Stomach (tissue), 4 donors: ENCODE measurements around the gene SMIM35.

Source experiments
- POLR2A ChIP-seq, 4 donors: fragments of 450-650 bp; IDR thresholded peaks; one replicate each; pipeline ENCODE4 v1.6.1; 2016; ENCODE audit warnings: antibody characterized with exemption in 4 of 4, control low read depth in 2 of 4, mild to moderate bottlenecking in 1 of 4, moderate library complexity in 1 of 4
- TF ChIP-seq, protein P1 (sequence below), 7 experiments: fragments of 450-650 bp in 4 of 7; fragments of 200-600 bp in 3 of 7; sonication (generic) in 3 of 7; IDR thresholded peaks; one replicate each; pipeline ENCODE4 v1.5.1; 2016 to 2019; ENCODE audit warnings: antibody characterized with exemption in 7 of 7, control low read depth in 2 of 7, mild to moderate bottlenecking in 1 of 7

DNA sequence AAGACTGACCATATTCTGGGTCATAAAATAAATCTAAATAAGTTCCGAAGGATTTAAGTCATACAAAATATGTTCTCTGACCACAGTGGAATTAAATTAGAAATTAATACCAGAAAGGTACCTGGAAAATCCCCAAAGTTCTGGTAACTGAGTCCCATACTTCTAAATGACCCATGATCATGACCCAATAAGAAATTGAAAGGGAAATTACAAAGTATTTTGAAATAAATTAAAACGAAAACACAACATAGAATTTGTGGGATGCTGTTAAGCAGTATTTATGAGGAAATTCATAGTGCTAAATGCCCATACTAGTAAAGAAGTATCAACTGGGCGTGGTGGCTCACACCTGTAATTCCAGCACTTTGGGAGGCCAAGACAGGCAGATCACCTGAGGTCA, 123.9 kb downstream of the SMIM35 start:
- TF ChIP-seq, protein P1, sequence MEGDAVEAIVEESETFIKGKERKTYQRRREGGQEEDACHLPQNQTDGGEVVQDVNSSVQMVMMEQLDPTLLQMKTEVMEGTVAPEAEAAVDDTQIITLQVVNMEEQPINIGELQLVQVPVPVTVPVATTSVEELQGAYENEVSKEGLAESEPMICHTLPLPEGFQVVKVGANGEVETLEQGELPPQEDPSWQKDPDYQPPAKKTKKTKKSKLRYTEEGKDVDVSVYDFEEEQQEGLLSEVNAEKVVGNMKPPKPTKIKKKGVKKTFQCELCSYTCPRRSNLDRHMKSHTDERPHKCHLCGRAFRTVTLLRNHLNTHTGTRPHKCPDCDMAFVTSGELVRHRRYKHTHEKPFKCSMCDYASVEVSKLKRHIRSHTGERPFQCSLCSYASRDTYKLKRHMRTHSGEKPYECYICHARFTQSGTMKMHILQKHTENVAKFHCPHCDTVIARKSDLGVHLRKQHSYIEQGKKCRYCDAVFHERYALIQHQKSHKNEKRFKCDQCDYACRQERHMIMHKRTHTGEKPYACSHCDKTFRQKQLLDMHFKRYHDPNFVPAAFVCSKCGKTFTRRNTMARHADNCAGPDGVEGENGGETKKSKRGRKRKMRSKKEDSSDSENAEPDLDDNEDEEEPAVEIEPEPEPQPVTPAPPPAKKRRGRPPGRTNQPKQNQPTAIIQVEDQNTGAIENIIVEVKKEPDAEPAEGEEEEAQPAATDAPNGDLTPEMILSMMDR (IDR thresholded peaks at IDR 0.05) = no peak
- TF ChIP-seq POLR2A (IDR thresholded peaks at IDR 0.05) = no peak
